H9 (cell line): Measurements from ENCODE around the gene MAGI3. TPM values are rescaled to one million over a fixed set of nuclear protein-coding genes. Genes with fewer than 3 reads are reported as not detected.

Experiments used
- DNase-seq: peaks from one replicate; pipeline ENCODE4 v3.0.0-alpha.2; 2017
- H2AFZ ChIP-seq: one replicate; pipeline ENCODE4 v1.6.1; 2013; ENCODE audit warnings: mild to moderate bottlenecking, low read length, control low read depth, moderate library complexity
- H2AK5ac ChIP-seq: 2 replicates; pipeline ENCODE4 v1.6.1; 2013; ENCODE audit warnings: low read length, control low read depth, mixed read lengths; ENCODE audit not compliant: insufficient read length
- H2BK120ac ChIP-seq: one replicate; pipeline ENCODE4 v1.6.1; 2013; ENCODE audit warnings: low read depth, mild to moderate bottlenecking, low read length, control low read depth, inconsistent platforms; ENCODE audit not compliant: poor library complexity, severe bottlenecking
- H2BK12ac ChIP-seq: 2 replicates; pipeline ENCODE4 v1.6.1; 2013; ENCODE audit warnings: low read length, control low read depth, mixed read lengths, low read depth; ENCODE audit not compliant: insufficient read length
- H2BK15ac ChIP-seq: 2 replicates; pipeline ENCODE4 v1.6.1; 2013; ENCODE audit warnings: low read depth, low read length, control low read depth
- H2BK20ac ChIP-seq: one replicate; pipeline ENCODE4 v1.6.1; 2013; ENCODE audit warnings: low read depth, mild to moderate bottlenecking, low read length, control low read depth, inconsistent platforms; ENCODE audit not compliant: poor library complexity, severe bottlenecking
- H2BK5ac ChIP-seq: 2 replicates; pipeline ENCODE4 v1.6.1; 2013; ENCODE audit warnings: low read length, control low read depth, mixed read lengths; ENCODE audit not compliant: insufficient read length
- H3K14ac ChIP-seq: 2 replicates; pipeline ENCODE4 v1.6.1; 2013; ENCODE audit warnings: low read length, control low read depth; ENCODE audit not compliant: insufficient read depth
- H3K18ac ChIP-seq: 2 replicates; pipeline ENCODE4 v1.6.1; 2013; ENCODE audit warnings: low read depth, mild to moderate bottlenecking, mixed read lengths, low read length, control low read depth; ENCODE audit not compliant: insufficient read length
- H3K23ac ChIP-seq: 2 replicates; pipeline ENCODE4 v1.6.1; 2013; ENCODE audit warnings: low read length, control low read depth, mixed read lengths, low read depth; ENCODE audit not compliant: insufficient read length
- H3K23me2 ChIP-seq: 2 replicates; pipeline ENCODE4 v1.6.1; 2013; ENCODE audit warnings: low read depth, mild to moderate bottlenecking, mixed read lengths, low read length, control low read depth; ENCODE audit not compliant: insufficient read length, poor library complexity, severe bottlenecking
- H3K27ac ChIP-seq: 2 replicates; pipeline ENCODE4 v1.5.1; 2013; ENCODE audit warnings: low read length, control low read depth, mixed read lengths, low read depth; ENCODE audit not compliant: insufficient read length
- H3K27me3 ChIP-seq: 2 replicates; pipeline ENCODE4 v1.6.1; 2013; ENCODE audit warnings: low read length, control low read depth, inconsistent platforms; ENCODE audit not compliant: insufficient read depth
- H3K4ac ChIP-seq: 2 replicates; pipeline ENCODE4 v1.6.1; 2013; ENCODE audit warnings: low read depth, mild to moderate bottlenecking, control low read depth, inconsistent platforms, low read length, moderate library complexity
- H3K4me1 ChIP-seq: 2 replicates; pipeline ENCODE4 v1.6.1; 2013; ENCODE audit warnings: low read length, control low read depth, inconsistent platforms; ENCODE audit not compliant: insufficient read depth
- H3K4me2 ChIP-seq: 2 replicates; pipeline ENCODE4 v1.6.1; 2013; ENCODE audit warnings: low read length, control low read depth, mixed read lengths; ENCODE audit not compliant: insufficient read length, insufficient read depth
- H3K56ac ChIP-seq: 2 replicates; pipeline ENCODE4 v1.6.1; 2013; ENCODE audit warnings: low read depth, mild to moderate bottlenecking, mixed read lengths, low read length, control low read depth; ENCODE audit not compliant: insufficient read length
- H3K79me1 ChIP-seq: 2 replicates; pipeline ENCODE4 v1.6.1; 2013; ENCODE audit warnings: low read depth, mild to moderate bottlenecking, moderate library complexity, low read length, control low read depth, inconsistent platforms; ENCODE audit not compliant: insufficient read depth, poor library complexity, severe bottlenecking
- H3K79me2 ChIP-seq: 2 replicates; pipeline ENCODE4 v1.6.1; 2013; ENCODE audit warnings: low read length, control low read depth, inconsistent platforms; ENCODE audit not compliant: insufficient read depth
- H3K9ac ChIP-seq: 2 replicates; pipeline ENCODE4 v1.6.1; 2013; ENCODE audit warnings: low read length, control low read depth, mixed read lengths; ENCODE audit not compliant: insufficient read length; ENCODE audit errors: extremely low read depth
- H3K9me3 ChIP-seq: one replicate; pipeline ENCODE4 v1.6.1; 2013; ENCODE audit warnings: low read depth, low read length, inconsistent platforms; ENCODE audit not compliant: control insufficient read depth
- H3T11ph ChIP-seq: one replicate; pipeline ENCODE4 v1.6.1; 2013; ENCODE audit warnings: mild to moderate bottlenecking, low read length, control low read depth, inconsistent platforms
- H4K20me1 ChIP-seq: one replicate; pipeline ENCODE4 v1.6.1; 2013; ENCODE audit not compliant: control insufficient read depth, insufficient read length, insufficient read depth
- H4K5ac ChIP-seq: 2 replicates; pipeline ENCODE4 v1.6.1; 2013; ENCODE audit warnings: low read depth, mild to moderate bottlenecking, mixed read lengths, low read length, control low read depth; ENCODE audit not compliant: insufficient read length
- H4K8ac ChIP-seq: replicated peaks from 2 replicates; pipeline ENCODE4 v1.6.1; 2013; ENCODE audit warnings: low read length, control low read depth, mixed read lengths, low read depth; ENCODE audit not compliant: insufficient read length
- H4K91ac ChIP-seq: 2 replicates; pipeline ENCODE4 v1.6.1; 2013; ENCODE audit warnings: low read depth, mild to moderate bottlenecking, moderate library complexity, mixed read lengths, low read length, control low read depth; ENCODE audit not compliant: insufficient read length
- H3K27ac Mint-ChIP-seq, 3 experiments: 2 replicates in 2 of 3; 3 replicates in 1 of 3; pipeline ENCODE4 v1.8.0; 2020 to 2021; ENCODE audit warnings: mixed read lengths in 3 of 3, mild to moderate bottlenecking in 1 of 3, moderate library complexity in 1 of 3
- H3K27me3 Mint-ChIP-seq: 2 replicates; pipeline ENCODE4 v1.8.0; 2021; ENCODE audit warnings: low read depth, mild to moderate bottlenecking, moderate library complexity, mixed read lengths
- H3K36me3 Mint-ChIP-seq, 3 experiments: 2 replicates in 2 of 3; 3 replicates in 1 of 3; pipeline ENCODE4 v1.8.0; 2020 to 2021; ENCODE audit warnings: low read depth in 3 of 3, mixed read lengths in 3 of 3; ENCODE audit not compliant: insufficient read depth in 1 of 3
- H3K4me1 Mint-ChIP-seq, 2 experiments: 2 replicates each; pipeline ENCODE4 v1.8.0; 2020; ENCODE audit warnings: mixed read lengths in 2 of 2
- H3K4me3 Mint-ChIP-seq, 2 experiments: 2 replicates in 1 of 2; 3 replicates in 1 of 2; pipeline ENCODE4 v1.8.0; 2020 to 2021; ENCODE audit warnings: mild to moderate bottlenecking in 2 of 2, mixed read lengths in 2 of 2, moderate library complexity in 1 of 2
- H3K9me3 Mint-ChIP-seq, 2 experiments: 2 replicates in 1 of 2; 3 replicates in 1 of 2; pipeline ENCODE4 v1.8.0; 2020; ENCODE audit warnings: mild to moderate bottlenecking in 2 of 2, mixed read lengths in 2 of 2, moderate library complexity in 1 of 2
- WGBS: extraction: QIAGEN DNeasy Blood & Tissue Kit; methylation state at CpG from one replicate; pipeline ENCODE4 v1.1.7; 2013; ENCODE audit warnings: missing lambda C conversion rate, low lambda C conversion rate, mixed read lengths; ENCODE audit not compliant: insufficient read length; ENCODE audit errors: extremely low coverage; 5-methylcytosine and 5-hydroxymethylcytosine counted together
- total RNA-seq: library from RNA; stranded (reverse); gene quantifications from 2 replicates; pipeline ENCODE4 v1.2.1, GENCODE V29; 2021
- TF ChIP-seq, protein P1 (sequence below): fragments of 200-600 bp; sonication (generic); conservative IDR thresholded peaks from 3 replicates; pipeline ENCODE4 v1.8.0; 2021; ENCODE audit warnings: antibody characterized with exemption, mild to moderate bottlenecking

The MAGI3 gene
- total RNA-seq, 1 experiment from 2014 or later = 8.2 TPM

DNA sequence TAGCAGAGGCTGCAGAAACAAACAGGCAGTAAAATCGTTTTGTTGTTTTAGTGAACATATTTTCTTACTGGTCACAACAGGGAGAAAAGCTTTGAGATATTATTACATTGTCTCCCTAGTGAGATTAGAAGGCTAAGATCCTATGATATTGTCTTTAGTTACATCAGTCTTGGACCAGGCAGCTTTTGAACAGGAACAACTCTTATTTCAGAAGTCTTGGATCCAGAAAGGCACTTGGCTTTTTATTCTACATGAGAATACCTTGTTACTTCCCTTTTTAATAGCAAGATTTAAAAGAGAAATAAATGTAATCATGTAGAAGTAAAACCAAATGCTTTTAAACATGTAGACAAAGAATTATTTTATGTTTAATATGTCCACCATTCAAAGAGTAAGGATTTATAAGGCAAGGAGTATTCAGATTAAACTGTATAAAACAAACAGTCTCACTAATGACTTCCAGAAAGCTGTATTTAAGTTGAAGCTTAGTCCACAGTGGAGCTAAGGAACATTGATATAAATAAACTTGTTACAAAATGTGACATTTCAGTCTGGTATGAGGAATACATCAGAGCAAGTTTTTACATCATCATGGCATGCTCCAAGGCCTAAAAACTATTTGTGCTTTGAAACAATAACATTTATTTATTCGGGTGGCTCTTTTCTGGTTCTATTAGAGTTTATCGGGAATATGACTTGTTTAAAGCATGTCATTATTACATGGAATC, 296.7 kb downstream of the MAGI3 start:
- Histone ChIP-seq H3K4me2 (no peak overlapping the region), H3K79me1 (no peaks in the 10 kb centered on the region), H4K91ac (no peak overlapping the region), H2BK15ac (no peak overlapping the region), H2AK5ac (no peak overlapping the region), H3K23me2 (no peaks in the 10 kb centered on the region), H2BK120ac (no peak overlapping the region), H3K23ac (no peak overlapping the region), H3T11ph (no peak overlapping the region), H2BK5ac (no peak overlapping the region), H2BK12ac (no peak overlapping the region), H3K9me3 (no peaks in the 10 kb centered on the region), H4K20me1 (no peaks in the 10 kb centered on the region), H3K56ac (no peak overlapping the region), H3K27ac (no peak overlapping the region), H3K27me3 (no peaks in the 10 kb centered on the region), H3K79me2 (no peaks in the 10 kb centered on the region), H3K18ac (no peak overlapping the region), H3K4ac (no peak overlapping the region), H4K5ac (no peak overlapping the region), H2AFZ (no peak overlapping the region), H3K14ac (no peak overlapping the region), H4K8ac (no peak overlapping the region), H3K9ac (no peak overlapping the region), H2BK20ac (no peak overlapping the region), H3K4me1 (no peaks in the 10 kb centered on the region)
- Mint-ChIP-seq H3K4me1 (peaks cover under 1 to 2% of the 10 kb centered on the region in 2 experiments; a peak in 3 of 4 replicates), H3K36me3 (peaks cover 14 to 25% (median 23%) of the 10 kb centered on the region in 3 experiments), H3K27ac (no peak overlapping the region), H3K9me3 (peaks cover 7 to 8% of the 10 kb centered on the region in 2 experiments), H3K27me3 (no peaks in the 10 kb centered on the region), H3K4me3 (no peak overlapping the region)
- no CpG with 5 or more reads among the region's 3 CpGs for WGBS
- TF ChIP-seq, protein P1, sequence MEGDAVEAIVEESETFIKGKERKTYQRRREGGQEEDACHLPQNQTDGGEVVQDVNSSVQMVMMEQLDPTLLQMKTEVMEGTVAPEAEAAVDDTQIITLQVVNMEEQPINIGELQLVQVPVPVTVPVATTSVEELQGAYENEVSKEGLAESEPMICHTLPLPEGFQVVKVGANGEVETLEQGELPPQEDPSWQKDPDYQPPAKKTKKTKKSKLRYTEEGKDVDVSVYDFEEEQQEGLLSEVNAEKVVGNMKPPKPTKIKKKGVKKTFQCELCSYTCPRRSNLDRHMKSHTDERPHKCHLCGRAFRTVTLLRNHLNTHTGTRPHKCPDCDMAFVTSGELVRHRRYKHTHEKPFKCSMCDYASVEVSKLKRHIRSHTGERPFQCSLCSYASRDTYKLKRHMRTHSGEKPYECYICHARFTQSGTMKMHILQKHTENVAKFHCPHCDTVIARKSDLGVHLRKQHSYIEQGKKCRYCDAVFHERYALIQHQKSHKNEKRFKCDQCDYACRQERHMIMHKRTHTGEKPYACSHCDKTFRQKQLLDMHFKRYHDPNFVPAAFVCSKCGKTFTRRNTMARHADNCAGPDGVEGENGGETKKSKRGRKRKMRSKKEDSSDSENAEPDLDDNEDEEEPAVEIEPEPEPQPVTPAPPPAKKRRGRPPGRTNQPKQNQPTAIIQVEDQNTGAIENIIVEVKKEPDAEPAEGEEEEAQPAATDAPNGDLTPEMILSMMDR = no peak
- no peak for DNase-seq
